Stimulated activated CD4-positive, alpha-beta T cell treated with anti-CD3 and anti-CD28 coated beads, Interleukin-4, amount 100 ng/mL, for 1 hour (primary cell): ENCODE measurements around the gene FMN2.

Source experiments
- DNase-seq: peaks from one replicate; pipeline ENCODE4 v3.0.0-alpha.2; 2020

The FMN2 gene

DNA sequence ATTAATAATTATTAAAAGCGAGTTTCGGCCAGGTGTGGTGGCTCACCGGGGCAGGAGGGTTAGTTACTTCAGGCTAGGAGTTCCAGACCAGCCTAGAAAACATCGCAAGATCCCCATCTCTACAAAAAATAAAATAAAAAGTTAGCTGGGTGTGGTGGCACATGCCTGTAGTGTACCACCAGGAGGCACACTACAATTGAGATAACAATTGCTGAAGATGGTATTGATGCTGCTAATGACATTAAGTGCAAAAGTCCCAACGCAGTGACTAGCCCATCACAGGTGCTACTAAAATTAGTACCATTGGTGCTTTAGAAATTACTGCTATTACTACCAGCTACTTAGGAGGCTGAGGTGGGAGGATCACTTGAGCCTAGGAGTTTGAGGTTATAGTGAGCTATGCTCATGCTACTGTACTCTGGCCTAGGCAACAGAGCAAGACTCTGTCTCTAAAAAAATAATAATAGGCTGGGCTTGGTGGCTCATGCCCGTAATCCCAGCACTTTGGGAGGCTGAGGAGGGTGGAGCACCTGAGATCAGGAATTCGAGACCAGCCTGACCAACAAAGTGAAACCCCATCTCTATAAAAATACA is 363.6 kb downstream of the FMN2 start:
- DNase-seq = no peak

DNA sequence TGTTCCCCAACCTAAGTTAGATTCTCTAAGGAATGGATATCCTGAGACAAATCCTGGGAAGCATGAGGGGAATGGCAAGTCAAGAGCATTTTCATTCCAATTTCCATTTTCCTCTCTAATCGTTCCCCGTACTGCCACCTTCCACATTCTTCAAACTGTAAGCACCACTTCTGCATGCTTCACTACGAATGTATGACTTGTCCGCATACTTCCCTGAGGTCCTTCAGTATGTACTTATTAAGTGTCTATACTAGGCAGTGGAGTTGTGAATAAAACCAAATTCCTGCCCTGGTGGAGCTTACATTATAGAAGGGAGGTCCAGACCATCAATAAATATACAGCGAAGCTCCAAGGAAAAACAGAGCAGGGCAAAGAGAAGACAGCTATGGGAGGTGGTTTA is 365.5 kb downstream of the FMN2 start:
- DNase-seq = no peak

DNA sequence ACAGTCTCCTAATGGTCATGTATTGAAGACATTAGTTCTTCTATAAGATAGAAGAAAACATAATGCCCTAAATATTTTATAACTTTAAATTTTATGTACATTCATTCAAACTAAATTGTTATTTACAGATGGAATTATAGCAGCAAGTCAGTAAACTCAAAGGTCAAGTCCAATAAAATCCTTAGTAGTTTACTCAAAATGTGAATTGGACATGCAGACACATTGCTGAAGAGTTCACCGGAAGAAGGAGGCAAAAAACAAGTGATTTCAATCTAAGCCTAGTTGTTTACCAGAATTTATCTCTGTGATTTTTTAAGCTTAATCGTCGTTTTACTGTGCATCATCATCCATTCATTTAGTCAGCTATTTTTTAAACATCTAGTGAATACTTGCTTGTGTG is 370.6 kb downstream of the FMN2 start:
- DNase-seq = no peak

DNA sequence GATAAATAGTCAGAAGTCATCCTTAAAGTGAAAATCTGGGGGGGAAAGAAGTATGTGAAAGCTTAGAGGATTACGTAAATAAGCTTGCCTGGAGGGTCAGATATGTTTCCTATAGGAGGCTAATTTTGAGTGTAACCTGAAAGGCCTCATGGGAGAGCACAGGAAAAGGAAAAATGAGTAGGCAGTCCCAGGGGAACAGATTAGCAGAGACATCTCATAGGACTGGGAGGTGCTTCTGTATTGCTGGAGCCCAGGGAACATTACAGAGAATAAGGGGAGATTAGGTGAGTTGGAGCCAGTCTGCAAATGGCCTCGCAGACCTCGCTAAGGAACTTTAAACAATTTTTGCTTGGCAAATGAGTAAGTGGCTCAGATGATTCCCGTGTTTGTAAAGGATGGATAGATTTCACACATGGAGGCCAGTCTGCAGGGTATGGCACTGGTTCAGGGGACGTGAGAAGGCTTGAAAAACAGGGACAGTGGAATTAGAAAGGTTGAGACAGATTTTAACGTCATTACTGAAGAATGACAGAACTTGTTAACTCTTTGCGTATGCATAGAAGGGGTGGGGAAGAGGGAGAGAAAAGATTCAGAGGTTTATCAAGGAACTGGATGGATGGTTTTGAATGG is 371.2 kb downstream of the FMN2 start:
- DNase-seq = no peak

DNA sequence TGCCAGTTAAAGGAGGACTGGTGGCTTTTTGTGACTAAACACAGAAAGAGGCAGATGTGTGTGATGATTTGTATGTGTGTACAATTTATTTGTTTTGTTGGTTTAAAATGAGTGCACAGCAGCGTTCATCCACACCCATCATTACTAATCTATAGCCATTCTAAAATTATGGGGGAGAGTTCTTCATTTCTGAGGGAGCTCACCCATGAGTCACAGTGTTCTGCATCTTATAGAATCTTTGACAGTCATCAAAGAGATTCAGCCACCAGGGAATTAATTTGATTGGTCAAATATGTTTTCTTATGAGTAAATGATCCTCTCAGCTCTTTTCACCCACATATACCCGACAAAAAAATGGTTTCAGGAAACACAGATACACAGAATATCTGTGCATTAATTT is 372.4 kb downstream of the FMN2 start:
- DNase-seq = no peak

DNA sequence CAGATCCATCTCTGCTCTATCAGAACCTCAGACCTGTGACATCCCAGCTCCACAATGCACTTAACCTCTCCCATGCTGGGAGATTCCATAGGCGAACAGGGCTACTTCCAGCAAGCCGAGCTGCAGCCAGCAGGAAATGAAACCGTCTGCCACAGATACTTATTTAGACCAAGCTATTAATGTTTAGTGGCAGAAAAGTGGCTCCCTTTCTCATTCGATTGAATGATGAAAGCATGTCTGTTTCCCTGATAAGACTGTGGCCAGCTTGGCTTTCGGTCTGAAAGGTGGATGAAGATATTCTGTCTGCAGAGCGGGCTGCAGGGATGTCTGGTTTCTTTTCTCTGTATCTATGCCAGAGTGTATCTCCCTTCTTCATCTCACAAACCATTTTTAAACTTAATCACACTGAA is 373.9 kb downstream of the FMN2 start:
- DNase-seq = no peak

DNA sequence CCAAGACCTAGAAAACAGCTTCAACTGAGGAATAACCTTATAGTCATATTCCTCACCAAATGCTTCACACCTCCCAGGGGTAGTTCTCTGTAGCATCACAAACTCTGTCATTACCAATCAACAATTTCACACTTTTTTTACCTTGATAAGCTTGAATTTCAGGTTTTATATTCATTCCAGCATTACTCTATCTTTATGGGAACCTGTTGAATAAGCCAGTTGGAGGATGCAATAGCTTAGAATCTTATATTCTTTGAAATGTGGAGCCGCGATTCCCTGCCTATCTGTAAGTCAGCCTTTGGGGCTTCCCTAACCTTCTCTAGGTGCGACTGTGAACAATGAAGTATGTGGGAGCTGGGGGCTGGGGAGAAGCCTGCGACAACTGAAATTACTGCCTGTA is 374.8 kb downstream of the FMN2 start:
- DNase-seq = no peak

DNA sequence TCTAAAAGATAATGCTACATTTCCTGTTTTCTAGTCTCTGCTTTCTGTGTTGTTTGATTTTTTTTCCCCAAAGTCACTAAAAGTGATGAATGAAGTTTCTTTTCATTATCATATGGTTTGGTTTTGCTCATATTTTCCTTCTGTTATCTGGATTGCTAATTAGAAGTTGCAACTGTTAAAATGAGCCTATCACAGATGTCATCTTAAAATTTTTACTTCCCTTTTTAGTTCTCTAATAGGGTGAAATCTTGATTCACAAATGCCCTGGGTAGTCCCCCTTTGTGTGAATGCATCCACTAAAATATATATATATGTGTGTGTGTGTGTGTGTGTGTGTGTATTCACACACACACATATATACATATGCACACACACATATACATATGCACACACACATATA is 376.2 kb downstream of the FMN2 start:
- no peak for DNase-seq

DNA sequence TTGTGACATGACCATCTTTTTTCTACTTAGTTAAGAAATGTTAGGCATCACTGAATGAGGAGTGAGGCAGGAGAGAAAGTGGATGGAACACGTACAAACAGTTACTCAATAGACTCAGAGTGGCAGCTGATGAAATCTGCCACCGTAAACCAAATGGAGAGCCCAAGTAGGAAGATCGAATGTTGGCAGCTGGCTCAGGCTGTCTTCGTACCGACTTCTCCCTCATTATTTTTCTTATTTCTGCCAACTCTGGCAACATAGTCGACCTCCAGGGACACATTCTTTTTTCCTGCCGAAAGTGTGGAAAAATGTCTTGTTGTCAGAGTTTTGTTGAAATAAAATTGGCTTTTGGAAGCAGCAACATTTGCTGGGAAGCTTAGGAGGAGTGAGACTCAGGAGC is 377.0 kb downstream of the FMN2 start:
- DNase-seq = no peak

DNA sequence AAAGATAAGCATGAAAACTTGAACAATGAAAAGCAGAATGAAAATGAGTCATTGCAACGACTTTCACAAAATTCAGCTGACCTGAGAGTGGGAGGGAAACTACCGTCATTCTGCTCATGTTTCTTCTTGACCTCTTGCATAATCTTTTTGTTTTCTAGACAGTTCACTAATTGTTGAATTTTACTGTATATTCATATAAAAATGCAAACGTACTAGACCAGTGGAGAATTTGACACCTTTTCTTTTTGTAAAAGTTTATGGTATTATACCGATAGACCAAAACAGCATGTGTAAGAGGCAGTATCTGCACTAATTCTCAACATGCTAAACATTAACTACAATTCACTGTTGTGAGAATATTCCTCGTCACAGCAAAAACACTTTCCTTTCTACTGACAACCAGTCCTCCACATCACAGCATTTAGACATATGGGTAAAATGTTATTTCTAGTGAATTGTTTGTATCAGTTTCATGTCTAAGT is 382.5 kb downstream of the FMN2 start:
- DNase-seq = no peak

DNA sequence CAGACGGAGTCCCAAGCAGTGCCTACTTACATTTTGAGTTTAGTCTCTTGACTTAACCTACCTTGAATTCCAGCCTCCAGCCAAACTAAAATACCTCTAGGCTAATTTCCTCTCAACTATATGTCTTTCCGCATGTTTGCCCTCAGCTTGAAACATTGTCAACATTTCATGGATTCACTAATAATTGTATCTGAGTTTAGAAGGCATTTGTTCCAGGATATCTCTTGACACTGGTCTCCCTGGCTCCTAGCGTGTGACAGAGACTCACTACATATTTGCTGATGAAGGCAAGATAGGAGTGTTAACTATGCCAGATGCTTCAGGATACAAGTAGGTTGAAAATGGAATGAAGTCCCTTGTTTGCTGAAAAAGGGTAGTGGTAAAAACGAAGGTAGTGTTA is 384.1 kb downstream of the FMN2 start:
- DNase-seq = no peak

DNA sequence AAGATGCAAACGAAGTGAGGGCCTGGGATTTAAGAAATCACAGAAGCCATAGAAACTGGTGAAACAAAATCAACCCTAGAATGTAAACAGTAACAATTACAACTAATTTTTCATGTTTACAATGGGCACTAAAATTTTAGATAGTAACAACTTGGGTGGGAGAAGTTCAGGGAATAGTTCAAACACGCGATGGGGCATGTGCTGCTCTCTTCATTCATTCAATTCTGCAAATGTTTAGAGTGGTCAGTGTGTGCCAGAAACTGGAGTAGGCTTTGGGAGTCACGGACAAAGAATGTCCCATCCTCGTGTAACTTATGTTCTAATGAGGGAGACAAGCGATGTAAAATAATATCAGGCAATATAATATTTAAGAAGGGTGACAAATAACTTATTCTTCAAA is 386.9 kb downstream of the FMN2 start:
- no peak for DNase-seq

DNA sequence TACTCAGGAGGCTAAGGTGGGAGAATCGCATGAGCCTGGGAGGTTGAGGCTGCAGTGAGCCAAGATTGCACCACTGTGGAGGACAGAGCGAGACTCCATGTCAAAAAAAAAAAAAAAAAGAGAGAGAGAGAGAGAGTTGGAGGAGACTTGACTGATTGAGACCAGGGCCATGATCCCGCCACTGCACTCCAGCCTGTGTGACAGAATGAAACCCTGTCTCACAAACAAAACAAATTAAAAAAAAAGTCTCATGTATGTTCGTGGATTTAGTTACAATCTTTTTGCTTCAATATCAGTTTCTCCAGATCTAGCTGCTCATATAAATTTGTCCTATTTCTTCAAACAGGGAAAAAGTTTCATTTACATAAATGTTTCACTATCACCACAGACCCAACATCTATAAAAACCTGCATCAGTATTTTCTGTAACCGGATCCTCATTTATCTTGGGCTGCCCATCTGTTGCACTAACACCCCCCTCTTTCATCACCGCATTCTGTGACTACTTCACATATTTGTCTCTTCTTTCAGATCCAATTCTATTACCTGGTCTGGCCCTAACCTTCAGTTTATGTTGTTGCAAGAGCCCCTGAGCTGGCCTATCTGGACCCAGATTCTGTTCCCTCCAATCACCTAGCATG is 393.2 kb downstream of the FMN2 start:
- no peak for DNase-seq

DNA sequence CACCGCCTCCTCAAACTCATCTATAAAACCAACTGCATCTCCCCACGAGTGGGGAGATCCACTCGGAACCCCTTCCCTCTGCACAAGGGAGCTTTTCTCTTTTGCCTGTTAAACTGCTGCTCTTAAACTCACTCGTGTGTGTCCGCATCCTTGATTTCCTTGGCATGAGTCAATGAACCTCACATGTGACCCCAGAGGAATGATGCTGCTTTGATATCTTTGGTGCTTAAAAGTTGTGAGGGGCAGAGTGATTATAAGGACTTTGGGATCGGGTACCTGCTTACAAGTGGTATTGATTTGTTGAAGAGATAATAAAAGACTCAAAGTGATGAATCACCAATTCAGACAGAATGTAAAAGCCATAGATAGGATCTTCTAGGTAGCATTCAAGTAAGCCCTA is 394.9 kb downstream of the FMN2 start:
- DNase-seq = no peak

DNA sequence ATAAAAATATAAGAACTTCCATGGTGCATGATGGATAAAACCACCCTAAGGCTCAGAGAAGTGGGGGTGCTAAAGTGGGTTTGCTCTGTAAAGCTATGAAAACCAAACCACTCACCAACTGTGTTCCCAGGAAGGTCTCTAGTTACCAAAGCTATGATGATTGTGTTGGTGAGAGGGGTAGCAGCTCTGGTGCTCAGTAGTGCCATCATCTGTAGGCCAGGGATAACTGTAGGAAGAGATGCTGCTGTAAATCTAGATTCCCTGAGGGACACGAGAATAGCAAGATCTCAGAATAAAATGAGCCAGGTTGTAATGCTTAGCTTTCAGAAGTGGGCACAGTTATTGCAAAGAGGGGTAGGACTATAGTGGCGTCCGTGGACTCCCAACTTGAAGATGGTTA is 395.8 kb downstream of the FMN2 start:
- no peak for DNase-seq

DNA sequence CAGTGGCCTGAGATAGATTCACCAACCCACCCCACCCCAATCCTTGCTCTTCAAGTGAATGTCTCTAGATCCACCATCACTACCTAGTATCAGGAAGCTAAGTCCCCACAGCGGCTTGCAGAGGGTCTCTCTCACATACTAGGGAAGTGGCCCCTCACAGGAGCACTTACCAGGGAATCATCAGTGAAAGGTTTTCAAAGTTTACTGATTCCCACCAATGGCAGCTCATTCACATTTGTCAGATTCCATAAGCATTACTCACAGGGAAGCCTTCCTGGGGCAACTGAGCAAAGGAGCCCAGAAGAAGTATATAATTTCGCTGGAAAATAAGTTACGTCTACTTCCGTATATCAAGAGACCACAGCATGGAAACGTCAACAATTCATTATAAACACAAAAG is 399.5 kb downstream of the FMN2 start:
- DNase-seq = no peak

DNA sequence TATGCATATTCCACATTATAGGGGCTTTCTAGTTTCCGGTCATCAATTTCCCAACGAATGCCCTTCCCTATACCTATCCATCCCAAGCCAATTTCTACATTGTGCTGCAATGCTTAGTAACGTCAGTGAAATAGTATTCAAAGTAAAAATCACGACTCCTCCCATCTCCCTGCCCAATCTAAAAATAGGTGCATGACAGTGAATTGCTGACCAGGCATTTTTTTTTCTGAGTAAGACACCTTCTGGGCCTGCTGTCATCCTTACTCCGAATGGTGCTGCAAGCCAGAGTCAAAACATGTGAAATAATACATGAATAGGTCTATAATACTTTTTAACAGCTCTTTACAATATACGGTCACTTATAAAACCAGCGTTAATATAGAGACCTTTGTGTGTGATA is 400.1 kb downstream of the FMN2 start:
- no peak for DNase-seq

DNA sequence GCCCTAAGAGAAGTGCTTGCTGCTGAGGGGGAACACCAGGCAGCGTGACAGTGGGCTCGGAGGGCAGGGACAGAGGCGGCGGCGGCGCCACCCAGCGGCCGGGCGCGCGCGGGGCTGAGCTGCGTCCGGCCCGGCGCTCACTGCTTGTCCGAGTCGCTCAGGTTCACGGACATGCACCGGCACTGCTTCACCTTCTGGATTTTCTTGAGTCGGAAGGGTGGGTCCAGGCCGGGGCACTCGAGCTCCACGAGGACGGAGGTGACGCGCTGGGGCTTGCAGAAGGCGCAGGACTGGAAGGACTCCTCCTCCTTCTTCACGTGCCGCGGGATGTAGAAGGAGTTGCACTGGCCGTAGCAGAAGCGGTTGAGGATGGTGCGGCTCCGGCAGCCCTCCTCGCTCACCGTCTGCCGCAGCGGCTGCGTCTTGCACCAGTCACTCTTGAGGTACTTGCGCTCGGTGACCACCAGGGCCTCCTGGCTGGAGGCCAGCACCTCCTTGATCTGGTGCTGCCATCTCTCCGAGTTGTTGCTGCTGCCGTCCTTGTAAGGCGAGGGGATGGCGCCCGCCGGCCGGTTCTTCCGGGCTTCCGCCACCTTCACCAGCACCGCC is 401.3 kb downstream of the FMN2 start:
- DNase-seq = no peak

DNA sequence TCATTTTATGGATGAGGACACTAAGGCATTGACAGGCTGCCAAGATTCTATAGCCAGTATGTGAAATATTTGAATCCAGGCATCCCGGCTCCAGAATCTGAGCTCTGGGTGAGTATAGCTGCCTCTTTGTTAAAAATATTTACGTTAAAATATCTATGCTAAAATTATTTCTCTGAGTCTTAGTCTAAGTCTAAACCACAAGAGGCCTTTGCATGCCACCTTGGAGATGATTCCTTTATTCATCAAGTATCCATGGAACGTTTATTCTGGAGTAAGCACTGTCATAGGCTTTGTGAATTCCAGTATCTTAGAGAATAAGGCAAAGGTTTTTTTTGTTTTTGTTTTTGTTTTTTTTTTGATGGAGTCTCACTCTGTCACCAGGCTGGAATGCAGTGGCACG is 403.9 kb downstream of the FMN2 start:
- DNase-seq = no peak

DNA sequence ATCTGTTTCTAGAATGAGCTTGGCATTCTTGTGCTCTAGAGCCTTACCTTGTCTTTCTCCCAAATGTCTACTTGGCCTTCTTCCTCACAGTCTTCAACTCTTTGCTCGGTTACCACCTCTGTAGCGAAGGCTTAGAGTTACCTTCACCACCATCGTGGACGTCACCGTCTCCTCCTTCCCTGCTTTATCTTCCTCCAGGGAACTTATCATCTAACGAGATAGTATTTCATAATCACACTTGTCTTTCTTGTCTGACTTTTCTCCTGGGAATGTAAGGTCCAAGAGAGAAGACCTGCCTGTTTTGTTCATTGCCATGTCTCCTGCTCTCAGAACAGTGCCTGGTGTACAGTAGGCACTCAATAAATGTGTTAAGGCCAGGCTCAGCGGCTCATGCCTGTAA is 404.7 kb downstream of the FMN2 start:
- no peak for DNase-seq

DNA sequence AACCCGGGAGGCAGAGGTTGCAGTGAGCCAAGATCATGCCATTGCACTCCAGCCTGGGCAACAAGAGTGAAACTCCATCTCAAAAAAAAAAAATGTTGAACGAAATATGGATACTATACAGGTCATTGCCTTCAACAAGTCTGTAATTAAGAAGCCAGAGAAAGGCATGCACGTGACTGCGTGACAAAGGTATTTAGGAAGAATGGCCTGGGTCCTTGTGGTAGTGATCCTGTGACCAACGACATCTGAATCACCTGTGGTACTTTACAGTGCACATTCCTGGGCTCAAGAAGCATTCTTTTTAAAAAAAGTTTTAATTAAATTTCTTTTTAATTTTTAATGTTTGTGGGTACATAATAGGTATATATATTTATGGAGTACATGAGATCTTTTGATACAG is 405.3 kb downstream of the FMN2 start:
- no peak for DNase-seq

DNA sequence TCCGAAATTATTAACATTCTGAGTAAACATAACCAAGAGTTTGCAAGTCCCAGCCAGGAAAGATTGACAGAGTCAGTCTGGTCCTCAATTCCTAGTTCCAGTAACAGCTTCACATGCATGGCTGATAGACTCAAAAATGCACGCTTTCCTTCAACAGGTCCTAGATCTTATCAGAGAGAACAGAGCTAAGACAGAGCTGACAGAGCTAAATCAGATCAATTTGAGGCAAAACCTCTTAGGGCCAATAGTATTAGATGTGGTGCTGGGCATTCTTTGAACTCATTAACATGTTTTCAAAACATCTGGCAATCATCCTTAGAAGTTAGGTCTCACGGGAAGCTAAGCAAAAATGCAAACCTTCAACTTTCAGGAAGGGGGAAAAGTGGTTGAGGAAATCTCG is 406.2 kb downstream of the FMN2 start:
- no peak for DNase-seq

DNA sequence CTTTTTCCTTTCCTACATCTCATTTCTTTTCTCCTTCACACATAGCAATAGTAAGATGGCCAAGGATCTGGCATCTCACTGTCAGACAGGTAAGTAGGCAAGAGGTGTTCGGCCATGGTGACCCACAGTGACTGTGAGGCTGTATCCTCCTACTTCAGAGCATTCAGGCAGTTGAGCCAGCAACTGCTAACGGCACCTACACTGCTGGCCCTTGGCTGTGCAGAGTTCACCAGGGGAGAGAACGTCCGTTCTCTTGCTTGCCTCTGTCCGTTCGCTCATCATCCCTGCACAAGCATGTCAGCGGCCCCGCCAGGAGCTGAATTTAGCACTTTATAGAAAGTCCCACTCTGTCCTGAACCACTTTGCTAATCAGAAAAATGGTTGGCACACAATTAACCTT is 406.7 kb downstream of the FMN2 start:
- DNase-seq = no peak

DNA sequence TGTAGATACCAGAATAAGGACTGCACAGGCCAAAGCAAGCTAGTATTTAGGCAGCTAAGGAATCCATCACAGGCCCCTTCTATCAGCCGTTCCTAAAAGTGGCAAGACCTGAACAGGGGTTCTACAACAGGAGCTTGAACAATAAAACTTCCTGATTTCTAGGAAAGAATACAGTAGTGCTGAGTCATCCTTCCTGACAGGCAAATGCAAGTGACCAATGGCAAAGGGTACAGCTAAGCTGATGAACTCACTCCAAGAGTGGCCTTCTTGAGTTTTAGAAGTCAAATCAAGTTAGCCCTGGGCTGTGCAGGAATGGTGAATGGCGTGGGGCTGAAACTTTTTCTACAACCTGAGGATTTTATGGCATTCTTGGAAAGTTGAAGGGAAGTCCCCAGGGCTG is 407.3 kb downstream of the FMN2 start:
- DNase-seq = no peak
